SH-SY5Y (cell line): ENCODE data around the gene LRMDA.

Source experiments
- GATA2 ChIP-seq: IDR thresholded peaks from 2 replicates; pipeline ENCODE4 v1.6.1; 2011; ENCODE audit warnings: mild to moderate bottlenecking, low read depth, low read length
- GATA3 ChIP-seq: IDR thresholded peaks from 2 replicates; pipeline ENCODE4 v1.6.1; 2011; ENCODE audit warnings: low read depth, mild to moderate bottlenecking, low read length, moderate library complexity

DNA sequence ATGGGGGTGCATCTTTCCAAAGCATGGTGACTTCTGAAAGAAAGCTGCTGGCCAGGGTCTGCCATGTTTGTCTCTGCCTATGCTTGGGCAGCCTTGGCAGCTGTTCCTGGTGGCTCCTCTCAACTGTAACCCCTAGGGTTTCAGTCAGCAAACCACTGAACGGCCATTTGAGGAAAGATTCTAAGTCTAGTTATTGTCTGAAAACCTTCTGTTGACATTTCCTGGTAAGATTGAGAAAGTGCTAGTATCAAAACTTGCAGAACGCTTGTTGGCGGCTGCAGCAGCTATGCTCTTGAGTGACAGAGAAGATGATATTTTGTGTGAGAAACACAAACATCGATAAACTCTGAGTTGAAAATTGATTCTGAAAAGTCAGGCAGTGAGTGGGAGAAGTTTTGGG lies 523.1 kb downstream of the LRMDA start:
- TF ChIP-seq GATA2 (no peak), GATA3 (no peak)
